Measurements from ENCODE around the gene ACP7.

ACP7 gene

DNA sequence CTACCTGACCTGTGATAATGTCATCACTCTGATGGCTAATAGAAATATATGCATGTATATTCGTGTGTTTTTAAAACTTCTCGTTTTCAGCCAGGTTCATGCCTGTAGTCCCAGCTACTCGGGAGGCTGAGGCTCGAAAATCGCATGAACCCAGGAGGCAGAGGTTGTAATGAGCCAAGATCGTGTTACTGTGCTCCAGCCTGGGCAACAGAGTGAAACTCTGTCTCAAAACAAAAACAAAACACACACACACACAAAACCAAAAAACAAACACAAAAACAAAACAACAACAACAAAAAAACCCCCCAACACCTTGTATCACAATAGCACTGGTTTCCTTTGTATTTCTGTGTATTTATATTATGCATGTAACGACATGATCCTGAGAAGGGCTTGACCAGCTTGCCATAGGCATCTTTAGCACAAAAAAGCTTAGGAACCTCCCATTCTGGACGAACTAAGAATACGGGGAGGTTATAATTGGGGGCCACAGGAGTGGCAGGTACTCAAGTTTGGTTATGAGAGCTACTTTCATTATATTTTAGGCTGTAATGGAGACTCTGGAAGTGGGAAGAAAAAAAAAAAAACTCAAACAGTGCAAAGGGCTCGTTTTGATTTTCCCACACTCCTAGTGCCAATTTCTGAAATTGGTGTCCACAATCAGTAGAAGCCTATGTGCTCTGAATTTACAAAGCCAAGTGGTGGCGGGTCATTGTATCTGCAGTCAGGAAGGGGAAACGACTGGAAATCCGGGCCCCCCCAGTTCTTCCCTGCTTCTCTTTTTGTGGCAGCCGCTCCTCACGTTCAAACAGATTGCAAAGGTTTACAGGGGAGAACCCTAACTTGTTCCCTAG is 1.2 kb upstream of the ACP7 start:
- no peaks in the 10 kb centered on the region for H3K36me3 ChIP-seq (ENCODE audit: insufficient read depth, low read length)
- H4K20me1 ChIP-seq (ENCODE audit: insufficient read depth, low read length): no peaks in the 10 kb centered on the region
- H3K4me2 ChIP-seq (ENCODE audit: insufficient read depth, low read length): no peak overlapping the region
- no peaks in the 10 kb centered on the region for H3K4me1 ChIP-seq (ENCODE audit: insufficient read depth, low read length)
- no peak overlapping the region for H3K27ac ChIP-seq (ENCODE audit: low read length)
- no peak for TF ChIP-seq EZH2 (IDR thresholded peaks at IDR 0.05; ENCODE audit: borderline replicate concordance, low read depth, low read length, severe bottlenecking)
- TF ChIP-seq, protein P1, sequence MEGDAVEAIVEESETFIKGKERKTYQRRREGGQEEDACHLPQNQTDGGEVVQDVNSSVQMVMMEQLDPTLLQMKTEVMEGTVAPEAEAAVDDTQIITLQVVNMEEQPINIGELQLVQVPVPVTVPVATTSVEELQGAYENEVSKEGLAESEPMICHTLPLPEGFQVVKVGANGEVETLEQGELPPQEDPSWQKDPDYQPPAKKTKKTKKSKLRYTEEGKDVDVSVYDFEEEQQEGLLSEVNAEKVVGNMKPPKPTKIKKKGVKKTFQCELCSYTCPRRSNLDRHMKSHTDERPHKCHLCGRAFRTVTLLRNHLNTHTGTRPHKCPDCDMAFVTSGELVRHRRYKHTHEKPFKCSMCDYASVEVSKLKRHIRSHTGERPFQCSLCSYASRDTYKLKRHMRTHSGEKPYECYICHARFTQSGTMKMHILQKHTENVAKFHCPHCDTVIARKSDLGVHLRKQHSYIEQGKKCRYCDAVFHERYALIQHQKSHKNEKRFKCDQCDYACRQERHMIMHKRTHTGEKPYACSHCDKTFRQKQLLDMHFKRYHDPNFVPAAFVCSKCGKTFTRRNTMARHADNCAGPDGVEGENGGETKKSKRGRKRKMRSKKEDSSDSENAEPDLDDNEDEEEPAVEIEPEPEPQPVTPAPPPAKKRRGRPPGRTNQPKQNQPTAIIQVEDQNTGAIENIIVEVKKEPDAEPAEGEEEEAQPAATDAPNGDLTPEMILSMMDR (IDR thresholded peaks at IDR 0.05; ENCODE audit: borderline replicate concordance, extremely low read depth, low read length, poor library complexity, severe bottlenecking): no peak
- no peaks in the 10 kb centered on the region for H3K79me2 ChIP-seq (ENCODE audit: insufficient read depth, low read length)
- no peak for ATAC-seq (ENCODE audit: insufficient read depth, low read depth)
- H3K9ac ChIP-seq (ENCODE audit: low read depth, low read length): no peak overlapping the region
- H3K27me3 ChIP-seq (ENCODE audit: insufficient read depth, low read length, poor library complexity): peaks cover 4% of the 10 kb centered on the region
- no peak for DNase-seq
- no peak overlapping the region for H2AFZ ChIP-seq (ENCODE audit: low read depth, low read length)
- no peak overlapping the region for H3K4me3 ChIP-seq (ENCODE audit: low read depth in 1 of 2, low read length in 2 of 2)
- H3K9me3 ChIP-seq (ENCODE audit: insufficient read depth, low read length, severe bottlenecking): no peaks in the 10 kb centered on the region

DNA sequence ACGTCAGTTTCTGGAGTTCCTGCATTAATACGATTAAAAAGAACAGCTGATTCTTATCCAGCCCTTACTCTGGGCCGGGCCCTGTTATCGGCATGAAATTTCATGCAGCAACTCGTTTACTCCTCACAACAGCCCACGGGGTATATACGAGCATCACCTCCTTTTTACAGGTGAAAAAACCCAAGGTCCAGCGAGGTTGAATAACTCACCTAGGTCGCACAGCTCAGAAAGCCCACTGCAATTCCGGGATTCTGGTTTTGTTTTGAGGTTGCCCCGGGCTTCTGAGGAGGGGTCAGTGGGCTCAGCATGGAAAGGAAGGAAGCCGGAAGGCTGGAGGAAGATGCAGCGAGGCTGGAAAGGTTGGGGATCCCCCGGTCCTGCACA is 577 bp upstream of the ACP7 start:
- Histone ChIP-seq H3K4me1 (ENCODE audit: insufficient read depth, low read length) (no peaks in the 10 kb centered on the region), H3K9me3 (ENCODE audit: insufficient read depth, low read length, severe bottlenecking) (no peaks in the 10 kb centered on the region), H3K79me2 (ENCODE audit: insufficient read depth, low read length) (no peaks in the 10 kb centered on the region), H3K36me3 (ENCODE audit: insufficient read depth, low read length) (no peaks in the 10 kb centered on the region), H3K27me3 (ENCODE audit: insufficient read depth, low read length, poor library complexity) (peaks cover 4% of the 10 kb centered on the region), H3K9ac (ENCODE audit: low read depth, low read length) (no peak overlapping the region), H2AFZ (ENCODE audit: low read depth, low read length) (no peak overlapping the region), H3K4me3 (ENCODE audit: low read depth in 1 of 2, low read length in 2 of 2) (no peak overlapping the region), H3K4me2 (ENCODE audit: insufficient read depth, low read length) (no peak overlapping the region), H4K20me1 (ENCODE audit: insufficient read depth, low read length) (no peaks in the 10 kb centered on the region), H3K27ac (ENCODE audit: low read length) (no peak overlapping the region)
- TF ChIP-seq, protein P1 (IDR thresholded peaks at IDR 0.05; ENCODE audit: borderline replicate concordance, extremely low read depth, low read length, poor library complexity, severe bottlenecking): no peak
- DNase-seq (no peak), ATAC-seq (ENCODE audit: insufficient read depth, low read depth) (no peak)

- no peak overlapping the region for H3K9ac ChIP-seq (ENCODE audit: low read depth, low read length)
- H3K27me3 ChIP-seq (ENCODE audit: insufficient read depth, low read length, poor library complexity): peaks cover 4% of the 10 kb centered on the region
- ATAC-seq (ENCODE audit: insufficient read depth, low read depth) (no peak), DNase-seq (no peak)
- no peaks in the 10 kb centered on the region for H3K9me3 ChIP-seq (ENCODE audit: insufficient read depth, low read length, severe bottlenecking)
- no peak overlapping the region for H3K27ac ChIP-seq (ENCODE audit: low read length)
- H2AFZ ChIP-seq (ENCODE audit: low read depth, low read length): no peak overlapping the region
- H3K4me2 ChIP-seq (ENCODE audit: insufficient read depth, low read length): no peak overlapping the region
- TF ChIP-seq, protein P1 (IDR thresholded peaks at IDR 0.05; ENCODE audit: borderline replicate concordance, extremely low read depth, low read length, poor library complexity, severe bottlenecking): no peak
- no peak for TF ChIP-seq EZH2 (IDR thresholded peaks at IDR 0.05; ENCODE audit: borderline replicate concordance, low read depth, low read length, severe bottlenecking)
- H3K4me1 ChIP-seq (ENCODE audit: insufficient read depth, low read length): no peaks in the 10 kb centered on the region
- H3K4me3 ChIP-seq (ENCODE audit: low read depth in 1 of 2, low read length in 2 of 2): no peak overlapping the region
- H4K20me1 ChIP-seq (ENCODE audit: insufficient read depth, low read length): no peaks in the 10 kb centered on the region
- H3K79me2 ChIP-seq (ENCODE audit: insufficient read depth, low read length): no peaks in the 10 kb centered on the region
- H3K36me3 ChIP-seq (ENCODE audit: insufficient read depth, low read length): no peaks in the 10 kb centered on the region
Measured at GRCh38 chr19:39084732-39085080, 538 bp downstream of the ACP7 start.
